Urothelium cell line (cell line): ENCODE data around the gene CBX1.
"Not testable (repeated sequence)": the region's sequence is repeated elsewhere in the genome, so short reads cannot be mapped to it uniquely, and the experiment has no call there.

Experiments
- DNase-seq: peaks from one replicate; pipeline ENCODE4 v3.0.0; 2011; ENCODE audit warnings: low spot score, mixed read lengths
- FAIRE-seq: peaks from 2 replicates; lab custom pipeline; 2011; peaks lifted over from hg19 to GRCh38; lab: Jason Lieb, UNC

CBX1 gene

GRCh38 chr17:48054238-48055185, 46.8 kb downstream of the CBX1 start:
- DNase-seq (no peak), FAIRE-seq (no peak)

- FAIRE-seq (no peak), DNase-seq (no peak)
Measured at GRCh38 chr17:48053758-48054237, 47.5 kb downstream of the CBX1 start.

DNA sequence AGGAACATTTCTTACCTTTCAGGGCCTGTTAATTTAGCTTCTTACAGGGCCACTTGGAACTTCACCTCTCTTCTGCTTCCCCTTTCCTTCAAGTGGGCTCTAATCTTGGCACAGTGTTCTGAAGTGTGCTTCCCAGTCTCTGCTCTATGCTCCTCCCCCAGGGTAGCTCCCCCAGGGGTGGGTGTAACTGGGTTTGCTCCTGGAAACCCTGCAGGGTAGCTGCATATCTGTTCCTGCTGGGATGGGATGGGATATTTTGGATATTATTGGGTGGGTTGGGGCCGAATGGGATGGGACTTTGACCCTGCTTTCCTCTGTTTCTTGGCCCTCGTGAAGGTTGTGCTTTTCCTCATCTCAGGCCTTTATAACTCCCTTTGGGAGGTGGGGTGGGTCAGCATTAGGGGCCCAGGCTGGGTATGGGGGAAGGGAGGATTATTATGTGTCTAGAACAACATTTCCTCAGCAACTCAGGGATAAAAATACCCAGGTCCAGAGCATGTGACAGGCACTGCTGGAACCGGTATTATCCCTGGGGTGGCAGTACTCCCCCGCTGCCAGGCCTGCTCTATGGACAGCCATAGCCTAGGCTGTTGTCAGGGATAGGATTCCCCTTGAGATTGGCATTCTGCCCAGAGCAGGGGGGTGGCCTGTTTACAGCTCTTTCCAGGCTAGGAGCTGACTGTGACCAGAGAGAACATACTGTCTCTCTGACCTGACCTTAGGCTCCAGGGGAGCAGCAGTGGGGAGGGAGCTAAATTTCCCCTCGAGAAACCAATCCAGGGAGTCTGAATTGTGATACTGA, 48.1 kb downstream of the CBX1 start:
- DNase-seq (no peak), FAIRE-seq (no peak)

DNA sequence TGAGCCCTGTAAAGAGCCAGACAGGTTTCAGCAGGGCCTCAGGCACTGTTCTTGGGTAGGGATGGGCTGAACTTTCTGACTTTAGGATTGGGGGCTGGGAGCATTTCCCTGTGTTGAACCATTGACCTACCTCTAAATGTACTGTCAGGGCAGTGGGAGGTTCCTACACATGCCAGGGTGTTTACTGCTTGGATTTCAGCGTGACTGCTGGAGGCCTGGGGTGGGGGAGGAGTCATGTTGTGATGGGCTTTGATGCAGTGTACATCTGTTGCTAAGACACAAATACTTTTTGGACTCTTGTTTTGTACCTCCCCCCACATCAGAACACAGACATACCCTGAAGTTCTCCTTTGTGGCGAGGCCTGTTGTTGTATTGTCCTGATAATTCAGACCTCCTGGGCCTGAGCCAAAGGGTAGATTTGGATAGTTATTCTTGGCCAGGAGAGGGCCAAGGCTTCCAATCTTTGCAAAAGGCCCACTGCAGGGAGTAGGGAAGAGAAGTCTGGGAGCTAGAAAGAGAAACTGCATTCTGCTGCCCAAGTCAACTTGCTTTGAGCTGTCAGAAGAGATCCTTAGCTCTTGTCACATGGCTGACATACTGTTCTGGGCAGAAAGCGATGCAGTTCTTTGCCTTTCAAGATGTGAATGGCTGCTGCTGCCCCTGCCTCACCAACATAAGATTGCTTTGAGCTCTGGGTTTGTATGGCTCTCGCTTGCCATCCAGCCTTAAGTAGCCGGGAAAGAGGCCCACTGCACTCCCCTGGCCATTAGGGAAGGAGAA, 49.4 kb downstream of the CBX1 start:
- DNase-seq (no peak), FAIRE-seq (no peak)

DNA sequence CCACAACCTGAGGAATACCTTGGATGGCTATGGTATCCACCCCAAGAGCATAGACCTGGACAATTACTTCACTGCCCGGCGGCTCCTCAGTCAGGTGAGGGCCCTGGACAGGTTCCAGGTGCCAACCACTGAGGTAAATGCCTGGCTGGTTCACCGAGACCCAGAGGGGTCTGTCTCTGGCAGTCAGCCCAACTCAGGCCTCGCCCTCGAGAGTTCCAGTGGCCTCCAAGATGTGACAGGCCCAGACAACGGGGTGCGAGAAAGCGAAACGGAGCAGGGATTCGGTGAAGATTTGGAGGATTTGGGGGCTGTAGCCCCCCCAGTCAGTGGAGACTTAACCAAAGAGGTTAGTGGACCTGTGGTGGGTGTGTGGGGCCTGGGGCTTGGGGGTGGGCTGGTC, 50.0 kb downstream of the CBX1 start:
- FAIRE-seq (no peak), DNase-seq (no peak)

GRCh38 chr17:48048384-48049126, 52.7 kb downstream of the CBX1 start:
- FAIRE-seq: no peak
- peak; percentile 93 for DNase-seq

DNA sequence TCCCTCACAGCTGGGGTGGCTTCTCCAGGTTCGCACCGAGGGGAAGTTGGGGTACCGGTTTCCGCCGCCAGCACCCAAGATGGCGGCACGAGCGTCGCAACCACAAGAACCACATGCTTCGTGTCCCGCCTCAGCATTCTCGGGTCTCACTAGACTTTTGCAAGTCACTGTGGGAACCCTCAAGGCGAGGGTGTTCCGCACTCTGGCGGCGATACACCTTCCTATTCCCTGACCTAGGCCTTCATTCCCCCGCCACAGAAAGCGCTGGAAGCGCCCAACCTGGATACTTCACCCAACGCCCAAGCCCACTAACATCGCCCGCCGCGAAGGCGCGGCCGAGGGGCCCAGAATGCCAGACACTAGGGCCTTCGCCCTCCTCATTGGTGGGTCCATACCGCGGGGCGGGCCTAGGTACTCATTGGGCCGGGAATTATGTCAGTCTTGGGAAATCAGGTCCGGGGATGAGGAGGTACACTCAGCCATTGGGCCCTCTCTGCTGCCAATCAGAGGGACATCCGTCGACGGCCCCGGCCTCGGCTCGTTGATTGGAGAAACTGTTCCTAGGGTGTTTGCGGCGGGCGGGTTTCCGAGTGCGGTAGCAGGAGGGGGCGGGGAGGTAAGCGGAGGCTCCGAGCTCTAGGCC, 53.4 kb downstream of the CBX1 start, which contains the start of gene NFE2L1:
NFE2L1 (plus strand) TSS at position 619 of the 643 bp plus-strand sequence. CDS start 2,760 bp downstream, outside the sequence.
- DNase-seq (peak; percentile 98), FAIRE-seq (peak; percentile 77)

- no peak for FAIRE-seq
- no peak for DNase-seq
Measured at GRCh38 chr17:48047113-48047740, 54.1 kb downstream of the CBX1 start.

GRCh38 chr17:48046296-48046695, 55.0 kb downstream of the CBX1 start:
- FAIRE-seq: no peak
- no peak for DNase-seq

GRCh38 chr17:48045316-48046001, 55.8 kb downstream of the CBX1 start:
- DNase-seq: no peak
- FAIRE-seq: no peak

GRCh38 chr17:48044851-48045250, 56.4 kb downstream of the CBX1 start:
- FAIRE-seq (no peak), DNase-seq (no peak)

GRCh38 chr17:48043176-48043575, 58.1 kb downstream of the CBX1 start:
- DNase-seq (no peak), FAIRE-seq (no peak)

- DNase-seq: no peak
- FAIRE-seq: no peak
Measured at GRCh38 chr17:48038687-48039086, 62.6 kb downstream of the CBX1 start.

- DNase-seq (no peak), FAIRE-seq (no peak)
Measured at GRCh38 chr17:48037838-48038323, 63.4 kb downstream of the CBX1 start.

- DNase-seq: peak; percentile 72
- peak; percentile 52 for FAIRE-seq
Measured at GRCh38 chr17:48037036-48037837, 64.0 kb downstream of the CBX1 start, which contains the start of gene COPZ2. TSS of gene COPZ2 (minus strand) at chr17:48037797. CDS start at chr17:48037777, 20 bp downstream.

GRCh38 chr17:48036693-48037035, 64.6 kb downstream of the CBX1 start:
- DNase-seq: no peak
- no peak for FAIRE-seq

DNA sequence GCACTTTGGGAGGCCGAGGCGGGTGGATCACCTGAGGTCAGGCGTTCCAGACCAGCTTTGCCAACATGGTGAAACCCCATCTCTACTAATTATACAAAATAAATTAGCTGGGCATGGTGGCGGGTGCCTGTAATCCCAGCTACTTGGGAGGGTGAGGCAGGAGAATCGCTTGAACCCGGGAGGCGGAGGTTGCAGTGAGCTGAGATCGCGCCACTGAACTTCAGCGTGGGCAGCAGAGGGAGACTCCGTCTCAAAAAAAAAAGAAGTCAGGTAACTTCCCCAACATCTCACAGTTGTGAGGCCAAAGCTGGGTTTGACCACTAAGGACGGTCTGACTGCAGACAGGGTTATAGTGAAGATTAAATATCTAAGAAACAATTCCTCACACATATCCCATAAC, 66.5 kb downstream of the CBX1 start:
- not testable (repeated sequence) for DNase-seq, FAIRE-seq
